Smooth muscle cell of the brain vasculature (primary cell): Measurements from ENCODE around the gene GRIK2.

Experiments used
- DNase-seq: peaks from one replicate; pipeline ENCODE4 v3.0.0-alpha.2; 2012; ENCODE audit warnings: low read depth, low spot score

The GRIK2 gene

GRCh38 chr6:101711518-101711917, 318.0 kb downstream of the GRIK2 start:
- no peak for DNase-seq

GRCh38 chr6:101716387-101716786, 322.9 kb downstream of the GRIK2 start:
- no peak for DNase-seq

GRCh38 chr6:101716810-101717209, 323.3 kb downstream of the GRIK2 start:
- DNase-seq: no peak

GRCh38 chr6:101719521-101719920, 326.0 kb downstream of the GRIK2 start:
- no peak for DNase-seq

- no peak for DNase-seq
These were observed 329.0 kb downstream of the GRIK2 start for GRCh38 chr6:101722471-101722870.

GRCh38 chr6:101722991-101723579, 329.6 kb downstream of the GRIK2 start:
- DNase-seq: no peak

- DNase-seq: no peak
These were observed 334.9 kb downstream of the GRIK2 start for GRCh38 chr6:101728388-101728787.

GRCh38 chr6:101728956-101729355, 335.4 kb downstream of the GRIK2 start:
- DNase-seq: no peak

- DNase-seq: no peak
These were observed 337.4 kb downstream of the GRIK2 start for GRCh38 chr6:101730954-101731353.

- no peak for DNase-seq
These were observed 340.4 kb downstream of the GRIK2 start for GRCh38 chr6:101733899-101734298.

GRCh38 chr6:101738481-101738880, 345.0 kb downstream of the GRIK2 start:
- DNase-seq: no peak

GRCh38 chr6:101740631-101741030, 347.1 kb downstream of the GRIK2 start:
- DNase-seq: no peak

- no peak for DNase-seq
These were observed 348.1 kb downstream of the GRIK2 start for GRCh38 chr6:101741474-101742171.

GRCh38 chr6:101747160-101747559, 353.7 kb downstream of the GRIK2 start:
- DNase-seq: no peak

- no peak for DNase-seq
These were observed 354.2 kb downstream of the GRIK2 start for GRCh38 chr6:101747716-101748115.

GRCh38 chr6:101755931-101756330, 362.4 kb downstream of the GRIK2 start:
- no peak for DNase-seq

- no peak for DNase-seq
These were observed 364.9 kb downstream of the GRIK2 start for GRCh38 chr6:101758368-101758767.

- no peak for DNase-seq
These were observed 367.5 kb downstream of the GRIK2 start for GRCh38 chr6:101760843-101761621.

GRCh38 chr6:101762851-101763250, 369.3 kb downstream of the GRIK2 start:
- DNase-seq: no peak

- DNase-seq: no peak
These were observed 371.8 kb downstream of the GRIK2 start for GRCh38 chr6:101765281-101765680.

- DNase-seq: no peak
These were observed 376.6 kb downstream of the GRIK2 start for GRCh38 chr6:101770116-101770515.

- DNase-seq: no peak
These were observed 383.4 kb downstream of the GRIK2 start for GRCh38 chr6:101776919-101777350.

GRCh38 chr6:101777646-101778045, 384.1 kb downstream of the GRIK2 start:
- DNase-seq: no peak
